Activated T-cell treated with anti-CD3 and anti-CD28 coated beads, Interleukin-2, amount 50 U/mL, for 72 hours (primary cell): ENCODE results near the gene ERC2. TPM values are rescaled to one million over a fixed set of nuclear protein-coding genes. Genes with fewer than 3 reads are reported as not detected.

Experiments
- ATAC-seq, 2 donors: fragments of 150-1000 bp; cut with Tn5 transposase; replicated peaks in 1 of 2; 2 replicates each; pipeline ENCODE4 v1.10.0; 2021; ENCODE audit warnings: moderate library complexity in 2 of 2, mild to moderate bottlenecking in 1 of 2
- DNase-seq, 2 donors: peaks; one replicate each; pipeline ENCODE4 v3.0.0; 2021 to 2022; ENCODE audit warnings: mixed read lengths in 1 of 2
- H3K27ac Mint-ChIP-seq: one replicate; pipeline ENCODE4 v1.8.0; 2022; ENCODE audit warnings: mild to moderate bottlenecking, moderate library complexity, mixed read lengths
- H3K27me3 Mint-ChIP-seq: one replicate; pipeline ENCODE4 v1.8.0; 2022; ENCODE audit warnings: low read depth, mixed read lengths
- H3K36me3 Mint-ChIP-seq, 2 donors: one replicate each; pipeline ENCODE4 v1.8.0; 2022; ENCODE audit warnings: mixed read lengths in 2 of 2, mild to moderate bottlenecking in 1 of 2; ENCODE audit not compliant: insufficient read depth in 2 of 2
- H3K4me1 Mint-ChIP-seq: one replicate; pipeline ENCODE4 v1.8.0; 2022; ENCODE audit warnings: low read depth, mixed read lengths
- H3K4me3 Mint-ChIP-seq, 2 donors: one replicate each; pipeline ENCODE4 v1.8.0; 2022; ENCODE audit warnings: mild to moderate bottlenecking in 2 of 2, mixed read lengths in 2 of 2, moderate library complexity in 2 of 2
- H3K9me3 Mint-ChIP-seq, 2 donors: one replicate each; pipeline ENCODE4 v1.8.0; 2022; ENCODE audit warnings: mixed read lengths in 2 of 2
- total RNA-seq, 2 donors: library from RNA; stranded (reverse); gene quantifications; one replicate each; pipeline ENCODE4 v1.2.3, GENCODE V29; 2022

The ERC2 gene
- total RNA-seq, 2 donors from 2014 or later, result 0.19 to 0.35 TPM

DNA sequence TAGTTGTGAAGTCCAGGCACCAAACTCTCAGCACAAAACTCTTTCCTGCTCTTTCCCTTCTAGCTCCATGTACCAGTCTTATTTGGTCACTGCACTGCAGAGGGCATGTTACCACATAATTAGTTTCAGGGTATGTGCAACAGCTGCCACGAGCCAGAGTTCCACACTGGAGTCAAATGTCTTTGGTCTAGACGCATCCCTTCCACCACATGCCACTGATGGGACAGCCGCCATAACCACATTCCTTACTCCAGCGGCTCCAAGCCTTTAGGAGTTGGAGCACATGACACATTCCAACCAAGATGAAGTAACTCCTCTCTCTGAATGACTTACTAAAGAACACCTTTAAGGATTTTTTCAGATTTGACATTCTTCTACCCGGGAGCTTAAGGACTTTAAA lies 153.4 kb downstream of the ERC2 start:
- no peaks in the 10 kb centered on the region for H3K4me1 Mint-ChIP-seq
- no peak for DNase-seq
- H3K27ac Mint-ChIP-seq, result no peak overlapping the region
- ATAC-seq, result no peak
- H3K36me3 Mint-ChIP-seq, result no peaks in the 10 kb centered on the region
- no peaks in the 10 kb centered on the region for H3K9me3 Mint-ChIP-seq
- peaks cover 7% of the 10 kb centered on the region for H3K27me3 Mint-ChIP-seq
- no peak overlapping the region for H3K4me3 Mint-ChIP-seq

DNA sequence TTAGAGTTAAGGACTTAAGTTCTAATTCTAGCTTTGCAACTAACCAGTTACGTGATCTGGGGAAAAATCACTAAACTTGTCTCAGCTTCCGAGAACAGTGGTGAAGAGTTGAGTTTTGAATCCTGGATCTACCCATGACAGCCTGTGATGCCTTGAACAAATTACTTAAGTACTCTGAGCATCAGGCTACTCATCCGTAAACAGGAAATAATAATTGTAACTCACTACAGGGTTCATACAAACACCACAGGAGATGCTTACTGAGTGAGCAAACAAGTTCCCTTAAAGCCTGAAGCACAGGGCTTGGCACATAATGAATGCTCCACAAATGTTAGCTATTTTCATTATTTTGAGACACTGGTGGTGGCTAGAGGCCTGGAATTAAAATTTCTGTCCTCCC lies 158.8 kb downstream of the ERC2 start:
- H3K4me1 Mint-ChIP-seq, result no peaks in the 10 kb centered on the region
- no peaks in the 10 kb centered on the region for H3K36me3 Mint-ChIP-seq
- no peak overlapping the region for H3K27ac Mint-ChIP-seq
- no peaks in the 10 kb centered on the region for H3K9me3 Mint-ChIP-seq
- ATAC-seq (no peak), DNase-seq (no peak)
- peaks cover 7% of the 10 kb centered on the region for H3K27me3 Mint-ChIP-seq
- no peak overlapping the region for H3K4me3 Mint-ChIP-seq

DNA sequence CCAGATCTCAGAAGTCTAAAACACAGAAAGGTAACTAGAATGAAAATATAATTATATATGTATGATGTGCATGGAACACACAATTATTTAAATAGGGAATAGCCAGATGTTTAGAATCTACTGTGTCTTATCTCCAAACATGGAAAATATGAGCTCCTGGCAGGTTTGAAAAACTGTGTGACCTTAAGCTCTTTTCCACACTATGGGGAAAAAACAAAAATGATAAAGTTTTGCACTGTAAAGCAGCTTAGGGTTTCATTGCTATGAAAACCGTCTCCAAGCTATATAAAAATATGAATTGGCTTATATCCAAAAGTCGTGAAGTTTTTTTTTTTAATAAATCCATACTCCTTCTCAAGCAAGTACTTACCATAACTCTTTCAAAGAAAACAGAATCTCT lies 159.8 kb downstream of the ERC2 start:
- no peak for ATAC-seq
- no peak for DNase-seq
- Mint-ChIP-seq H3K27me3 (peaks cover 7% of the 10 kb centered on the region), H3K27ac (no peak overlapping the region), H3K4me3 (no peak overlapping the region), H3K4me1 (no peaks in the 10 kb centered on the region), H3K36me3 (no peaks in the 10 kb centered on the region), H3K9me3 (no peaks in the 10 kb centered on the region)

DNA sequence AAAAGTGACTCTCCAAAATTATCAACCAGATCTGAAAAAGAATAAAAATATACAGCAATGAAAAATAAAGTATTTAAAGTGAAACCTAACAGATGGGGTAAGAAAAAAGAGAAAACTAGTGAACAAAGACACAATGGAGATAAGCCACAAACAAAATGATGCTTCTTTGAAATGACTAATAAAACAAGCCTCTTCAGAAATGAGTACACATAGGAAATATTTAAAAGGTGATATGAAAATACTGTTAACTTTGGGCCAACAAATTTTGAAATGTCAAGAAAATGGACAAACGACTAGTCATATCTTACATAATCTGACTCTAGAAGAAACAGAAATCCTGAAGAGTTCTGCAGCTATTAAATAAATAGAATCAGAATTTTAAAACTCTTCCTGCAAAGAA lies 164.2 kb downstream of the ERC2 start:
- no peaks in the 10 kb centered on the region for H3K4me1 Mint-ChIP-seq
- H3K36me3 Mint-ChIP-seq, result no peaks in the 10 kb centered on the region
- DNase-seq, result no peak
- peaks cover 12% of the 10 kb centered on the region for H3K27me3 Mint-ChIP-seq
- ATAC-seq, result no peak
- H3K4me3 Mint-ChIP-seq, result no peak overlapping the region
- H3K27ac Mint-ChIP-seq, result no peak overlapping the region
- H3K9me3 Mint-ChIP-seq, result no peaks in the 10 kb centered on the region

DNA sequence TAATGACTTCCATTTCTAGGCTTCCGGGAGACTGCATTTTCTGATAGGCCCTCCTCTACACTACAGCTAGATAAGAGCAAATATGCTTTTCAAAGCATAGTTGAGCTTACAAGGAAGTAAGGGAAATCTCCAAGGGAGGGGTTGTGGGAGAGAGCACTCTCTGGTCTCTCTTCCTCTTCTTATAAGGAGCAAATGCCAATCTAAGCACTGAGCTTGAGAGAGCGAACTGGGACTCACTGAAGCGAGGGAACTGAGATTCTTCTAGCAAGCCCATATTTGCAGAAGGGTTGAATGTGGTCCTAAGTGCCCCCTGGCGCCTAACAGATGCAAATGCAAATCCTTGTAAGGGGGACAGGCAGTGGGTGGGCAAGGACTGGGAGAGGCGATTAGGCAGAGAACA lies 164.8 kb downstream of the ERC2 start:
- H3K36me3 Mint-ChIP-seq, result no peaks in the 10 kb centered on the region
- no peaks in the 10 kb centered on the region for H3K4me1 Mint-ChIP-seq
- peaks cover 12% of the 10 kb centered on the region for H3K27me3 Mint-ChIP-seq
- H3K4me3 Mint-ChIP-seq, result no peak overlapping the region
- ATAC-seq (no peak), DNase-seq (peak; percentile 4 to 22)
- no peaks in the 10 kb centered on the region for H3K9me3 Mint-ChIP-seq
- no peak overlapping the region for H3K27ac Mint-ChIP-seq

DNA sequence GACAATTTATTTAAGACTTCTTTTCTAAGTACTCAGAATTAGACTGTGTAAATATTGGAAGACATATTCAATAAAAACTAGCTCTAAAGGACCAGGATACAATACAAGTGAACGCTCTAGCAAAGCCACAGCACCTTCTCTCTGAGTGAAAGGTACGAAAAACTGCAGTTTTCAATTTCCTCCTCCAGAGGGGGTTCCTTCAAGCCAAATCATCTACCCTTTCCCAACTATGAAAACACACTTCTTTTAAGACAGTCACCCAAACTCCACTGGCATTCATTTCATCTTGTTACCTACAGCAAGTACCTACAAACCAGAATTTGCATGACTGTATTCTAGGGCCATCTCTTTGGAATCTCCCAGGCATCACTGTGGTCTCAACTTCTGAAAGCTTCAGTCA lies 165.8 kb downstream of the ERC2 start:
- DNase-seq (no peak), ATAC-seq (no peak)
- no peaks in the 10 kb centered on the region for H3K4me1 Mint-ChIP-seq
- H3K4me3 Mint-ChIP-seq, result no peak overlapping the region
- no peak overlapping the region for H3K27ac Mint-ChIP-seq
- H3K36me3 Mint-ChIP-seq, result no peaks in the 10 kb centered on the region
- no peaks in the 10 kb centered on the region for H3K9me3 Mint-ChIP-seq
- peaks cover 12% of the 10 kb centered on the region for H3K27me3 Mint-ChIP-seq

DNA sequence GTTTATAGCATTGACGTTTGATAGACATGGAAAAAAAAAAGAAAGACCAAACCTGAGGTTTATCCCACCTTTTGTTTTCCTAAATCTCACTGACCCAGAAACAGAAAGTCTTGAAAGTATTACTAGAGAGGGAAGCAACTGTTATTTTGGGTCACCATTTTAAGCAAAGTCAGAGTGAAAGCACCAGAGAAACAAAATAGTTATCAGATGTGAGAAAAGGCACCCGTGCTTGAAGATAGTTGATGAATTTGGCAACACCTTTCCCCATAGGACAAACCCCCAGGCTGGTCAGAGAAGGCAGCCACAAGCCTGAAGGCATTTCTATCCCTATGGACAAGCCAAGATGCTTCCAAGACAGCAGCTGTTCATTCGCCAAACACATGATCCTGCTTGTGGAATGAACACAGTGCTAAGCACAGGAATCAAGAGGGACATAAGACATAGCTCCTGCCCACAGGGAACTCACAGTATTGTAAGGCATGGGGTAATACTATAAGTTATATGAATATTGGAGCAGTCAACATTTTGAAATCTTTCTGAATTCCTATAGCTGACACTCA lies 170.9 kb downstream of the ERC2 start:
- Mint-ChIP-seq H3K36me3 (no peaks in the 10 kb centered on the region), H3K4me3 (no peak overlapping the region), H3K9me3 (no peaks in the 10 kb centered on the region), H3K27me3 (peaks cover 19% of the 10 kb centered on the region), H3K27ac (no peak overlapping the region), H3K4me1 (no peaks in the 10 kb centered on the region)
- ATAC-seq, result no peak
- no peak for DNase-seq

DNA sequence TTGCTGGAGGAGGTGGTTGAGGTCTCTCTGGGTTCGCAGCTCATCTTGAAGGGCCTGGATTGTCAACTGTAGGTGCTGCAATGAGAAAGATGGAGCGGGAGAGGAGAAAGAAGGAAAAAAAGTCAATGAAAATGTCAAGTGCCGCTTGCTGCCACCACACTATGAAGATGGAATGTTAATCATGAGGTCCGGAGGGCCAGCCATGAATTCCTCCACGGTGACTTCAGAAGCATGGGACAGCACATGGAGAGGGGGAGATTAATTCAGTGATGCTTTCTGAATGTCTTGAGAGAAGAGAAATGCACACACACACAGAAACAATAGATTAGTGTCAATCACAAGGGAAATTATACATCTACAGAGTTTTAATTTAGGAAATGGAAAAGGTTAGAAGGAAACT lies 171.9 kb downstream of the ERC2 start:
- Mint-ChIP-seq H3K27me3 (peaks cover 19% of the 10 kb centered on the region), H3K9me3 (no peaks in the 10 kb centered on the region), H3K4me1 (peaks cover 2% of the 10 kb centered on the region), H3K36me3 (no peaks in the 10 kb centered on the region), H3K4me3 (no peak overlapping the region), H3K27ac (no peak overlapping the region)
- ATAC-seq (no peak), DNase-seq (no peak)

DNA sequence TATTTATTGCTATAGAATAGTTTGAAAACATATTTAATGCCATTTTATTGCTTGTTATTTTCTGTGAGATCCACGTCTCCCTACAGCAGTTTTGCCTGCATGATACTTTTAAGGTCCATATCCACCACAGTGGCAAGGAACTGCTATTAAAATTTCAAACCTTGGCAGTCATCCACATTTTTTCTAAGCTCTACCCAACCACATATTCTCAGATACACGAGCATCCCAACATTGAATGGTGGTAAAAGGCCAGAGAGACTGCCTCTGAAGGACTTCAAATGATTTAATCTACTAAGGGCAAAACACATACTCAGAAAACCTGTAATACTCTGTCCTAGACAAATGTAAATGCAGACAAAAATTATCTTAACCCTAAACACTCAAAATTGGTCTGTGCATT lies 173.1 kb downstream of the ERC2 start:
- Mint-ChIP-seq H3K27ac (no peak overlapping the region), H3K36me3 (no peaks in the 10 kb centered on the region), H3K9me3 (no peaks in the 10 kb centered on the region), H3K4me1 (peaks cover 6% of the 10 kb centered on the region), H3K4me3 (no peak overlapping the region), H3K27me3 (peaks cover 12% of the 10 kb centered on the region)
- no peak for ATAC-seq
- DNase-seq, result no peak

DNA sequence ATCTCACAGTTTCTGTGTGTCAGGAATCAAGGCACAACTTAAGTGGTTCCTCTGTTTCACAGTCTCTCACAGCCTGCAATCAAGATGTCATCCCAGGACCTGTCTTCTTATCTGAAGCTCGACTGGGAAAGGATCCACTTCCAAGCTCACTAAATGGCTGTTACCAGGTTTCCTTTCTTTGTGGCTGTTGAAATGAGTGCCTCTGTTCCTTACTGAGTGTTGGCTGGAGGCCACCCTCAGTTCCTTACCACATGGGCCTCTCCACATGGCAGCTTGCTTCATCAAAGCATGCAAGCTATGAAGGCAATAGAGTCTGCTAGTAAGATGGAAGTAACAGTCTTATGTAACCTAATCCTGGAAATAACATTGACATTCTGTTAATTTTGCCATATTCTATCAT lies 174.0 kb downstream of the ERC2 start:
- ATAC-seq (no peak), DNase-seq (no peak)
- no peaks in the 10 kb centered on the region for H3K36me3 Mint-ChIP-seq
- H3K27ac Mint-ChIP-seq, result no peak overlapping the region
- no peak overlapping the region for H3K4me3 Mint-ChIP-seq
- no peaks in the 10 kb centered on the region for H3K9me3 Mint-ChIP-seq
- peaks cover 6% of the 10 kb centered on the region for H3K4me1 Mint-ChIP-seq
- peaks cover 12% of the 10 kb centered on the region for H3K27me3 Mint-ChIP-seq

DNA sequence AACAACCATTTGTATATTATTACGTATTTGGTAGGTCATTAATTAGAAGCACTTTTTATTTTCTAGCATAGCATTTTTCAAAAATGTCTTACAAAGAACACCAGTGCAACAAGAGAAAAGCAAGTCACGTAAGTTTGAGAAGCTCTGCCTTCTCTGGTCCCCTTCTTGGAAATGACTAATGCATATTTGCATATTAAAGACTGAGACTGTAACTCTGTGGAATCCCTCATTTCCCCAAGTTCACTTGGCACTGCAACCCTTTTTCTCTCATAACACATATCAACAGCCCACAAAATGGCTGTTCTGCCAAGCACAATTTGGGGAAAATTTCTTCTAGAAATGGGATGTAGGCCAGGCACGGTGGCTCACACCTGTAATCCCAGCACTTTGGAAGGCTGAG lies 176.3 kb downstream of the ERC2 start:
- no peaks in the 10 kb centered on the region for H3K9me3 Mint-ChIP-seq
- peaks cover 15% of the 10 kb centered on the region for H3K27me3 Mint-ChIP-seq
- no peak overlapping the region for H3K27ac Mint-ChIP-seq
- ATAC-seq, result peak; percentile 67 to 73
- peak overlapping the region in 1 of 2 donors; percentile 11 for H3K4me3 Mint-ChIP-seq
- peaks cover 6% of the 10 kb centered on the region for H3K4me1 Mint-ChIP-seq
- no peaks in the 10 kb centered on the region for H3K36me3 Mint-ChIP-seq
- no peak for DNase-seq

DNA sequence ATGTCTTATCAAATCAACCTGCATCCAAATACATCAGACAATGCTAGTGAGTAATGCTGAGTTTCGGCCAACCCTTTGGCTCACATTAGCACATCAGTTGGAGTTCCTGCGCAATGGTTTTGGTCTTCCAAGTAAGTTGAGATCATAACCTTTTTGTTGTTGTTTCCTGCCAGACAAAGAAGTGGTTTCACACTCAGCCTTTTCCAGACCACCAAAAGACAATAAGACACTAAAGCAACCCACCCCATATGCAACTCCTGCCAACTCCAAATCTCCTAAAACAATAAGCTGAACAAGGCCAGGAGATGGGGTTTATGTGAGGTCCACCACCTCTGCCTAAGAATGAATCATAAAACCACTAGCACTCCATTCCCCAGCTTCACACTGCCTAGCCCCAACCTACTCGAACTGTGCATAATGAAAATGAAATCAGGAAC lies 177.0 kb downstream of the ERC2 start:
- H3K4me1 Mint-ChIP-seq, result peaks cover 6% of the 10 kb centered on the region

DNA sequence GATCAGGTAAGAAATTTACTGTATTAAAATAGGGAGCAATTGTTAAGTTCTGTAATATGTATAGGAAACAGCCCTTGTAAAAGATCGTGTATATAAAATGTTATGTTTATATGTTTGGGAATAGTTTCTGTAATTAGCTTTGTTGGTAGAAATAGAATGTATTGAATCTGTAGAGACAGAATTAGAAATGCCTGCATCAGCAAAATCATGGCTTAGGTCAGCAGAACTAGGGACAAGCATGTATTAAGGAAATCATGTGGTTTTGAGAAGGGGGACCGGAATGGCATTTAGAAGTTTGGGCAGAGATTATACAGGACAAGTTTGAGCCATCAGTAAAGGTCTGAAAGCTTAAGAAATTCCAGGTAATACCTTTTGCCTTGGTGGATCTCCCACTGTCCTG lies 177.9 kb downstream of the ERC2 start:
- Mint-ChIP-seq H3K27ac (no peak overlapping the region), H3K4me1 (peaks cover 6% of the 10 kb centered on the region)
- ATAC-seq, result no peak

More for the DNA sequence above, 177.0 kb downstream of the ERC2 start:
- Mint-ChIP-seq H3K9me3 (no peaks in the 10 kb centered on the region), H3K27ac (no peak overlapping the region), H3K36me3 (no peaks in the 10 kb centered on the region), H3K27me3 (peaks cover 13% of the 10 kb centered on the region), H3K4me3 (peak overlapping the region in 1 of 2 donors; percentile 11)
- DNase-seq, result peak in 1 of 2 donors; percentile 11
- peak; percentile 84 to 89 for ATAC-seq

DNA sequence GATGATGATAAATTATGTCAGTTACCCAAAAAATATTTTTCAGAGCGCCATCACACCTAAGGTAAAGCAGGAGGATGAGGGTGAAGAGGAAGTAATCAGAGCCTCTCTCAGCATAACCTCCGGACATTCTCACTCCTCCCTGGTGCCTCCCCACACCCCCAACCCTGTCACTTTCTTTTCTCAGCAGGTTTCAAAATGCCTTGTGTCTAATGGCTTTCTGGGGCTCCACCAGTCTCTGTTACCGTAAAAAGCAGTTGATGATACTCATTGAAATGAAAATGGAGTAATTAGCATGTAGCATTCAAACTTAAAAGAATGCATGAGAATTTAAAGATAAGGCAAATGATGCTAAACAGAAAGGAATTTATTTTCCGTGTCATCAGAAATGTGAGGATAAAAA lies 180.0 kb downstream of the ERC2 start:
- DNase-seq (no peak), ATAC-seq (no peak)
- Mint-ChIP-seq H3K27ac (no peak overlapping the region), H3K9me3 (no peaks in the 10 kb centered on the region), H3K4me1 (peaks cover 6% of the 10 kb centered on the region), H3K27me3 (peaks cover 14% of the 10 kb centered on the region), H3K4me3 (no peak overlapping the region), H3K36me3 (no peaks in the 10 kb centered on the region)

More for the DNA sequence above, 177.9 kb downstream of the ERC2 start:
- peaks cover 9% of the 10 kb centered on the region for H3K27me3 Mint-ChIP-seq
- H3K36me3 Mint-ChIP-seq, result no peaks in the 10 kb centered on the region
- no peak for DNase-seq
- no peaks in the 10 kb centered on the region for H3K9me3 Mint-ChIP-seq
- no peak overlapping the region for H3K4me3 Mint-ChIP-seq
